HCT116 (cell line): ENCODE data around the gene SIRPB2. TPM values are rescaled to one million over a fixed set of nuclear protein-coding genes. Genes with fewer than 3 reads are reported as not detected.

ENCODE experiments used
- ATAC-seq: fragments of 200-7000 bp; cut with Tn5 transposase; 2 replicates; pipeline ENCODE4 v1.9.1; 2020; ENCODE audit warnings: mild to moderate bottlenecking, moderate library complexity
- BruUV-seq: library from RNA; stranded (reverse); fragments of 400-500 nt; replicated peaks from 2 replicates; lab custom pipeline; 2021; lab: Mats Ljungman, UMichigan
- CTCF ChIA-PET: fragments of 300-600 bp; sonication (Branson Sonifier 250); formaldehyde crosslinking; loops from one replicate; lab custom pipeline; 2021; ENCODE audit warnings: antibody characterized with exemption; lab: Charles Lee
- POLR2A ChIA-PET: fragments of 300-600, 350-600 bp; sonication (Branson Sonifier 250); formaldehyde crosslinking; loops from one replicate; lab custom pipeline; 2021; ENCODE audit warnings: antibody characterized with exemption; lab: Charles Lee
- RAD21 ChIA-PET, 2 experiments: fragments of 300-600 bp; sonication (Branson Sonifier 250); formaldehyde crosslinking; loops; one replicate each; lab custom pipeline; 2023; ENCODE audit warnings: low total read pairs in 2 of 2; ENCODE audit not compliant: uncharacterized antibody in 2 of 2, unreplicated experiment in 2 of 2, low non-redundant PET in 1 of 2; lab: Charles Lee
- DNase-seq: peaks from one replicate; pipeline ENCODE4 v3.0.0-alpha.2; 2010; ENCODE audit warnings: low read depth, low spot score
- H2AFZ ChIP-seq: fragments of 200-600 bp; shearing (Covaris generic), sonication (generic); 2 replicates; pipeline ENCODE4 v1.6.1; 2017; ENCODE audit warnings: low read depth, mixed run types, mixed read lengths, antibody characterized with exemption, low read length; ENCODE audit not compliant: poor library complexity, severe bottlenecking
- H3K27ac ChIP-seq: 2 replicates; pipeline ENCODE4 v1.5.1; 2012; ENCODE audit warnings: low read depth, low read length
- H3K27me3 ChIP-seq: fragments of 200-600 bp; sonication (generic); 2 replicates; pipeline ENCODE4 v1.6.1; 2016; ENCODE audit warnings: mixed run types, low read length, mixed read lengths; ENCODE audit not compliant: insufficient read depth
- H3K36me3 ChIP-seq, 2 experiments: fragments of 200-500 bp in 1 of 2; fragments of 200-600 bp in 1 of 2; sonication (Bioruptor generic) in 1 of 2; sonication (generic) in 1 of 2; 2 replicates each; pipeline versions ENCODE4 v1.5.1 to v1.6.1; 2014 to 2016; ENCODE audit warnings: low read length in 2 of 2, inconsistent platforms in 1 of 2, mixed read lengths in 1 of 2, mixed run types in 1 of 2; ENCODE audit not compliant: insufficient read depth in 2 of 2, control insufficient read depth in 1 of 2
- H3K4me1 ChIP-seq, 2 experiments: fragments of 200-600 bp in 1 of 2; sonication (generic) in 1 of 2; 2 replicates each; pipeline versions ENCODE4 v1.5.1 to v1.6.1; 2012 to 2017; ENCODE audit warnings: low read length in 2 of 2, inconsistent platforms in 1 of 2, mild to moderate bottlenecking in 1 of 2, mixed read lengths in 1 of 2, mixed run types in 1 of 2, moderate library complexity in 1 of 2; ENCODE audit not compliant: insufficient read depth in 2 of 2, control insufficient read depth in 1 of 2
- H3K4me2 ChIP-seq: fragments of 200-600 bp; sonication (generic); 2 replicates; pipeline ENCODE4 v1.6.1; 2017; ENCODE audit warnings: mixed run types, low read length, mixed read lengths
- H3K4me3 ChIP-seq, 2 experiments: fragments of 200-600 bp in 1 of 2; sonication (generic) in 1 of 2; replicated peaks in 1 of 2; 2 replicates each; pipeline ENCODE4 v1.5.1; 2011 to 2016; ENCODE audit warnings: low read length in 2 of 2, control low read depth in 1 of 2, low read depth in 1 of 2, mild to moderate bottlenecking in 1 of 2, mixed read lengths in 1 of 2, mixed run types in 1 of 2
- H3K79me2 ChIP-seq: fragments of 200-600 bp; sonication (generic); 2 replicates; pipeline ENCODE4 v1.6.1; 2017; ENCODE audit warnings: mild to moderate bottlenecking, mixed run types, low read length, moderate library complexity, mixed read lengths; ENCODE audit not compliant: insufficient read depth
- H3K9ac ChIP-seq: fragments of 200-600 bp; sonication (generic); 2 replicates; pipeline ENCODE4 v1.6.1; 2016; ENCODE audit warnings: low read length, mixed read lengths
- H3K9me2 ChIP-seq: fragments of 200-600 bp; sonication (generic), shearing (Covaris generic); 2 replicates; pipeline ENCODE4 v1.6.1; 2017; ENCODE audit warnings: mixed run types, mild to moderate bottlenecking, moderate library complexity; ENCODE audit not compliant: insufficient read depth
- H3K9me3 ChIP-seq, 2 experiments: fragments of 200-500 bp in 1 of 2; fragments of 200-600 bp in 1 of 2; sonication (Bioruptor generic) in 1 of 2; sonication (generic) in 1 of 2; 2 replicates each; pipeline ENCODE4 v1.6.1; 2014 to 2017; ENCODE audit warnings: low read length in 2 of 2, mixed read lengths in 2 of 2, inconsistent platforms in 1 of 2, low read depth in 1 of 2, mild to moderate bottlenecking in 1 of 2, mixed run types in 1 of 2, moderate library complexity in 1 of 2; ENCODE audit not compliant: control insufficient read depth in 1 of 2, insufficient read depth in 1 of 2
- H4K20me1 ChIP-seq: fragments of 200-600 bp; sonication (generic), shearing (Covaris generic); 2 replicates; pipeline ENCODE4 v1.6.1; 2017; ENCODE audit warnings: mixed run types, mild to moderate bottlenecking, moderate library complexity; ENCODE audit not compliant: insufficient read depth
- CBX3 ChIP-seq: IDR thresholded peaks from 2 replicates; pipeline ENCODE4 v1.6.1; 2012; ENCODE audit warnings: low read depth
- CTCF ChIP-seq, 3 experiments: fragments of 200-600 bp in 1 of 3; sonication (generic) in 1 of 3; IDR thresholded peaks in 2 of 3; conservative IDR thresholded peaks in 1 of 3; 2 replicates each; pipeline ENCODE4 v1.5.1; 2012 to 2017; ENCODE audit warnings: low read depth in 2 of 3, low read length in 2 of 3, antibody characterized with exemption in 1 of 3, borderline replicate concordance in 1 of 3, control low read depth in 1 of 3, mild to moderate bottlenecking in 1 of 3, mixed read lengths in 1 of 3, mixed run types in 1 of 3, moderate library complexity in 1 of 3; ENCODE audit not compliant: insufficient read depth in 1 of 3
- FOSL1 ChIP-seq: IDR thresholded peaks from 2 replicates; pipeline ENCODE4 v1.6.1; 2012; ENCODE audit warnings: low read depth
- JUND ChIP-seq: IDR thresholded peaks from 2 replicates; pipeline ENCODE4 v1.6.1; 2012
- POLR2AphosphoS5 ChIP-seq: IDR thresholded peaks from 2 replicates; pipeline ENCODE4 v1.6.1; 2011; ENCODE audit warnings: mild to moderate bottlenecking, low read depth, low read length, moderate library complexity
- RAD21 ChIP-seq: IDR thresholded peaks from 2 replicates; pipeline ENCODE4 v1.6.1; 2012; ENCODE audit warnings: low read depth, mild to moderate bottlenecking
- REST ChIP-seq: IDR thresholded peaks from 2 replicates; pipeline ENCODE4 v1.6.1; 2012; ENCODE audit warnings: low read depth
- SP1 ChIP-seq: IDR thresholded peaks from 2 replicates; pipeline ENCODE4 v1.6.1; 2012; ENCODE audit warnings: low read depth
- SRF ChIP-seq: IDR thresholded peaks from 2 replicates; pipeline ENCODE4 v1.6.1; 2012; ENCODE audit warnings: low read depth
- TCF7L2 ChIP-seq: IDR thresholded peaks from 2 replicates; pipeline ENCODE4 v1.7.0; 2011; ENCODE audit warnings: borderline replicate concordance, inconsistent platforms; ENCODE audit not compliant: insufficient read depth, insufficient read length; ENCODE audit errors: extremely low read depth
- YY1 ChIP-seq: IDR thresholded peaks from 2 replicates; pipeline ENCODE4 v1.6.1; 2011; ENCODE audit warnings: low read length, low read depth, moderate library complexity, mild to moderate bottlenecking; ENCODE audit not compliant: insufficient replicate concordance; ENCODE audit errors: extremely low read depth
- intact Hi-C: fragments of 100-400 bp; cut with micrococcal nuclease; formaldehyde crosslinking; loops from 2 replicates; pipeline ENCODE4 v1.10.0; 2022
- total RNA-seq: library from RNA; stranded (reverse); gene quantifications from one replicate; pipeline ENCODE4 v1.2.1, GENCODE V29; 2021; ENCODE audit not compliant: unreplicated experiment
- TF ChIP-seq, protein P1 (sequence below): IDR thresholded peaks from 2 replicates; pipeline ENCODE4 v1.6.1; 2012
- TF ChIP-seq, protein P2 (sequence below): IDR thresholded peaks from 2 replicates; pipeline ENCODE4 v1.6.1; 2012
- TF ChIP-seq, protein P3 (sequence below): IDR thresholded peaks from 2 replicates; pipeline ENCODE4 v1.6.1; 2011; ENCODE audit warnings: mild to moderate bottlenecking, low read length, moderate library complexity; ENCODE audit not compliant: insufficient replicate concordance; ENCODE audit errors: extremely low read depth

The SIRPB2 gene
- total RNA-seq, 1 experiment from 2014 or later = not detected

GRCh38 chr20:1503564-1504227 is 12.5 kb upstream of the SIRPB2 start:
- intact Hi-C loops = loop anchor here (1.0 to 2.0 kb wide), 3 partner anchors 28 to 273 kb away; no protein-coding TSS in a partner anchor
- TF ChIP-seq, protein P1, sequence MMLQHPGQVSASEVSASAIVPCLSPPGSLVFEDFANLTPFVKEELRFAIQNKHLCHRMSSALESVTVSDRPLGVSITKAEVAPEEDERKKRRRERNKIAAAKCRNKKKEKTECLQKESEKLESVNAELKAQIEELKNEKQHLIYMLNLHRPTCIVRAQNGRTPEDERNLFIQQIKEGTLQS = no peak
- TF ChIP-seq FOSL1 (0 out of 2 replicates have a peak, but pooled peaks have one; percentile 16), REST (no peak), TCF7L2 (peak; percentile 52), SP1 (peak; percentile 30; the same call in 1 of the 2 replicates), JUND (peak; percentile 12; the same call in 1 of the 2 replicates), POLR2AphosphoS5 (no peak; the same call in 1 of the 2 replicates), SRF (peak; percentile 58; the same call in 1 of the 2 replicates), CBX3 (peak; percentile 85), CTCF (IDR thresholded peaks at IDR 0.05 in 2 of 3, conservative IDR thresholded peaks at IDR 0.05 in 1 of 3; ENCODE audit: borderline replicate concordance in 1 of 3, insufficient read depth in 1 of 3, low read depth in 2 of 3, low read length in 2 of 3) (peak; percentile 99 to 100 (median 100)), YY1 (no peak), RAD21 (peak; percentile 100)
- TF ChIP-seq, protein P2, sequence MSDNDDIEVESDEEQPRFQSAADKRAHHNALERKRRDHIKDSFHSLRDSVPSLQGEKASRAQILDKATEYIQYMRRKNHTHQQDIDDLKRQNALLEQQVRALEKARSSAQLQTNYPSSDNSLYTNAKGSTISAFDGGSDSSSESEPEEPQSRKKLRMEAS = peak; percentile 60
- TF ChIP-seq, protein P3, sequence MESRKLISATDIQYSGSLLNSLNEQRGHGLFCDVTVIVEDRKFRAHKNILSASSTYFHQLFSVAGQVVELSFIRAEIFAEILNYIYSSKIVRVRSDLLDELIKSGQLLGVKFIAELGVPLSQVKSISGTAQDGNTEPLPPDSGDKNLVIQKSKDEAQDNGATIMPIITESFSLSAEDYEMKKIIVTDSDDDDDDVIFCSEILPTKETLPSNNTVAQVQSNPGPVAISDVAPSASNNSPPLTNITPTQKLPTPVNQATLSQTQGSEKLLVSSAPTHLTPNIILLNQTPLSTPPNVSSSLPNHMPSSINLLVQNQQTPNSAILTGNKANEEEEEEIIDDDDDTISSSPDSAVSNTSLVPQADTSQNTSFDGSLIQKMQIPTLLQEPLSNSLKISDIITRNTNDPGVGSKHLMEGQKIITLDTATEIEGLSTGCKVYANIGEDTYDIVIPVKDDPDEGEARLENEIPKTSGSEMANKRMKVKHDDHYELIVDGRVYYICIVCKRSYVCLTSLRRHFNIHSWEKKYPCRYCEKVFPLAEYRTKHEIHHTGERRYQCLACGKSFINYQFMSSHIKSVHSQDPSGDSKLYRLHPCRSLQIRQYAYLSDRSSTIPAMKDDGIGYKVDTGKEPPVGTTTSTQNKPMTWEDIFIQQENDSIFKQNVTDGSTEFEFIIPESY = no peak
- TF ChIP-seq, all 23 proteins: peak for 9
- no TSS peak for BruUV-seq
- peak; percentile 91 for DNase-seq
- ChIA-PET POLR2A (no interaction called here), RAD21 (interaction anchor here (0.7 to 1.0 kb wide), 4 partner anchors 36 to 67 kb away, joined by 3 read pairs; no protein-coding TSS in a partner anchor), CTCF (interaction anchor here (0.6 to 2.6 kb wide), 38 partner anchors 9 to 318 kb away, joined by 3 to 36 read pairs (median 4); partner anchors contain the start of genes NSFL1C, RAD21L1 and SIRPB2)
- Histone ChIP-seq H3K27me3 (no peaks in the 10 kb centered on the region), H3K79me2 (no peaks in the 10 kb centered on the region), H3K4me1 (peaks cover 4 to 18% of the 10 kb centered on the region in 2 experiments), H3K27ac (no peak overlapping the region), H3K36me3 (no peaks in the 10 kb centered on the region), H3K4me2 (0 out of 2 replicates have a peak overlapping the region, but pooled peaks have one; percentile 10), H3K9me2 (no peaks in the 10 kb centered on the region), H3K9ac (no peak overlapping the region), H2AFZ (peak overlapping the region; percentile 72), H3K9me3 (no peaks in the 10 kb centered on the region), H4K20me1 (no peaks in the 10 kb centered on the region), H3K4me3 (no peak overlapping the region)
- ATAC-seq = peak; percentile 97
